Putamen (tissue), 1 donor: ENCODE measurements around the gene SLC15A1.

ENCODE experiments used
- DNase-seq: peaks from one replicate; pipeline ENCODE4 v3.0.0-alpha.2; 2016; ENCODE audit warnings: low spot score

Gene SLC15A1

GRCh38 chr13:98697791-98698190 is 54.7 kb downstream of the SLC15A1 start:
- DNase-seq = no peak

- DNase-seq = no peak
Measured at GRCh38 chr13:98693756-98694155, 58.7 kb downstream of the SLC15A1 start.

DNA sequence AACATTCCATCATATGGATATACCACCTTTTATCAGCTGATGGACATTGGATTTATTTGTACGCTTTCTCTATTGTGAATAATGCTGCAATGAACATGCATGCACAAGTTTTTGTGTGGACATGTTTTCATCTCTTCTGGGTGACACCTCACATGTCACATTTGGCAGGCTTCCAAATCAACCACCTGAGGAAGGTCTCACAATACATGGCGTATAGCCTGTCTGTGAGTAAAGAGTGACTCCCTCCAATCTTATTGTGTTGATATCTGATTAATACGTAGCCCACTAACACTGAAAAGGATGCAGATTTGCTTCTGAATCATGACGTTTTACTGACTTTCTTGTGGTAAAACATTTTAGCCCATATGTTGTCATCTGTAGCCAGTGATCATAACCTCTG is 61.1 kb downstream of the SLC15A1 start:
- no peak for DNase-seq

DNA sequence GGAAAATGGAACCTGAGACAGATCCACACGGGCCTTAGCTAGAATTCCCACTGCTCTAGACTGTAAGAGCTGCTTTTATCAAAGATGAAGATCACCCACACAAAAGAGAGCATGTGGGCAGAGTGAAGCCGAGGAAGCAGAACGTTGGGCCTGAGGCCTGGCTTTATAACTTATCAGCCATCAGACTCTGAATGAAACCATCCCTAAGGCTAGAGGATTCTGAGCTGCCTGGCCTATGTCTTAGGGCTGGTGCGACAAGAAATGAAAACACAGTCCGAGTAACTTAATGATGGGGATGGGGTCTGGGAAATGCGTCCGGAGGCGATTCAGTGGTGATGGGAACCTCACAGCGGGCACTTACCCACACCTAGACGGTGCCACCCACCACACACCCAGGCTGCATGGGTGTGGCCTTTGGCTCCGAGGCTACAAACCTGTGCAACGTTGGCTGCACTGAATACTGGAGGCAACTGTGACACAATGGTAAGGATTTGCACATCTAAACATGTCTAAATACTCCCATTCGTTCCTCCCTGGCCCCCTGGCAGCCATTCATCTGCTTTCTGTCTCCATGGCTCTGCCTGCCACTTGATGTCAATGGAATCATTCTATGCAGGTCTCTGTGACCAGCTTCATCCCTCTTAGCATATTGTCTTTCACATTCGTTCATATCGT is 62.0 kb downstream of the SLC15A1 start:
- no peak for DNase-seq

- no peak for DNase-seq
Measured at GRCh38 chr13:98689347-98689968, 63.0 kb downstream of the SLC15A1 start.

DNA sequence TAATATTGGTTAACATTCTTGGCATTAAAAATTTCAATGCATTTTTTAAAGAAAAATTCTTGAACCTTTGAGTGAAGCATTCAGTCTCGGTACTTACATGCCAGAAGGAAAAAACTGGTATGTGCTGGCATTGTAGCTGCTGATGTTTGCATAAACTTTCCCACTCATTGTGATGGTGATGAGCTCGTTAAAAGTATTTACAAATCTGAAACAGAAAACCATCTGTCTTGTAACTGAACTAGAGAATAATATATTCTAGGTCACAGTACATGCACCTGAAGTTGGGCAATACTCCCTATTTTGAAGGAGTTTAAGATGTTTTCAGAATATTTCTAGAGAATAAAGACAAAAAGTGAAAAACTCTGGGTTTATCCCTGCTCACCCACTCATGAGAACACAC is 64.1 kb downstream of the SLC15A1 start:
- no peak for DNase-seq

DNA sequence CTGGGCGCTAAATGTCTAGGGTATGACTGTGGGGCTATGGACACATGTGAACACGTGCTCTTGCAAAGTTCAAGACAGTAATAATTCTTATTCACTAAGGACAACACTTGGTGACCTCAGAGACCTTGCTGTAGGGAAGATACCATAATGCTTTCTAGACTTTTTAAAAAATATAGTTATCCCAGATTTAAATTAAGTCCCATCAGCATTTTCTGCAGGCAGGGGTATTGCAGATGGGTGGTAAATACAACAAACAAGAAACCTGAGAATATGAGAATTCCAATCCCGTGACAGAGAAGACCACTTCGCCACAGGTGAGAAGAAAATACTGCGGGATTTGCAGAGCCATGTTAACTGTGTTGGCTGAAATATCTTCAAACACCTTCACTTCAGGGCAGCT is 65.2 kb downstream of the SLC15A1 start:
- no peak for DNase-seq

DNA sequence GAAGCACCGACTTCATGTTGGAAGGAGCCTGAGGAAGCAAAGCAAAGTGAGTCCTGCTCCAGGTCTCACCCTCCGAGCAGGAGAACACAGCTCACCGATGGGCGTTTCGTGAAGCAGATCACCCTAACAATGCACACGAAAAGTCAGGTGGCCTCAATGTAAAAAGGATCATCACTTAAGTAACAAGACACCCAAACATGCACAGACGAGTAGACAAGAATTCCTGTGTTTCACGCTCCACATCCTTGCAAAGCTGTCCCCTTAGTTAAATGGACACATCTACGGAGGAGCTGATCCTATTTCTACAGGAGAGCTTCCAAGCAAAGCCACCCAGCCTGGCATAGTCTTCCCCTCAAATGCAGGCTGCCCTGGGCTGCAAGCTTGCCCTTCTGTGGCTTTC is 66.2 kb downstream of the SLC15A1 start:
- DNase-seq = no peak

DNA sequence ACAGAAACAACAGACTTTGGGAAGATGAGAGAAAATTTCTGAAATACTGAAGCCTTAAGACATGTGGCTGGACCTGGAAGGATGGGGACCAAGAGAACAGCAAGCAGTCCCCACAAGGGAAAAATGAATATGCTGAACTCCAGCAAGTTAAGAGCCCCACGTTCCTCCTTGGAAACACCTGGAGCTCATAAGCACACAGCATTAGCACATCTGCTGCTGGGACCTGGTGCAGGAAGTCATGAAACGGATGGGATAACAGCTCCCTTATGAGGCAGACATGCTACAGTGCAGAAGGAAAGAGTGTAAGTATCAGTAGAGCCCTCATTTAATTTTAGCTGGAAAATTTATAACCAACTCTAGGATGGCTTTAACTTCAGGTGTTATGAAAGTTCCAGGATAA is 67.3 kb downstream of the SLC15A1 start:
- DNase-seq = no peak

DNA sequence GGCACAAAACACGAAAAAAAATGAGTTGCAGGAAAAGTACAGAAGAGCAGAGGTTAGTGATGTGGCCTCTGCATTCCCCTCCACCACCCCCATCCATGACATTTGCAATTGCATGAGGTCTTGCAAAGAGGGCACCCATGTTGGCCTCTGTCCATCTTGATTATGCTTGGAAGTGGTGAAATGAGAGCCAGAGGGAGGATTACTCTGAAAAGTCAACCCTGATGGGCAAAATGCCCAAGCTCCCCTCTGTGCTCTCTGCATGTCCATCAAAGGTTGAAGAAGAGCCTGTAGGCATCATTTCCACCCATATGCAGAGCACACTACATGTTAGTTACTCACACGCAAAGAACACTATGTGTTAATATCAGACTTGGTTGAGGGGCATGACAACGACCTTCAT is 71.4 kb downstream of the SLC15A1 start:
- DNase-seq = no peak

DNA sequence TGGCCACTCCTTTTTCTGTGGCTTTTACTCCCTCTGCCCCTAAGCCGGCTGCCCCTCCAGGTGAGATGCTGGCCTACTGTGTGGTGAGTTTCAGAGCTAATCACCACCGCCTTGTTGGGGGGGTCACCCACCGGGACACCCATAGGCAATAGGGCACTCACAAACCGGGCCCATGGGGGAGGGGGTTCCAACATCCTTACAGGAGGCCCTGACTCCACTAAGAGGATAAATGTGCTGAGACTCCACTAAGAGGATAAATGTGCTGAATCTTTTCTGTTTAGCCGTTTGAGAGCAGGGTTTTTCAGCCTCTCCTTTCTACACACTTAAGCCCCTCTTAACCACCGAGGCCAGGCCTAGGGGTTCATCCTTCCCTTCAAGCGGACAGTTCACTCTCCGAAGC is 73.7 kb downstream of the SLC15A1 start:
- DNase-seq = no peak

DNA sequence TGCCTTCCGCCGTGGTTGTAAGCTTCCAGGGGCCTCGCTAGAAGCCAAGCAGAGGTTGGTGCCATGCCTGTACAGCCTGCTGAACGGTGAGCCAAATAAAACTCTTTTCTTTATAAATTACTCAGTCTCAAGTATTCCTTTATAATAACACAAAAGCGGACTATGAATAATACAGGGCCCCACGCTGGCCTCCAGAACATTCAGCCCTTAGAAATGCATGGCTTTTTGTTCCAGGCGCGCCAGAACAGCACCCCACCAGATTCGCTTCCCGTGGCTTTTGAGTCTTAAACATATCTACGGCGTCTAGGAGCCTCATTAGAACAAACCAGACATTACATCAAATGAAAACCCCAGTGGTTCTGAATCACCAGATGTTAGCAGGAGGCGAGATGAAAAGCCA is 75.1 kb downstream of the SLC15A1 start:
- DNase-seq = no peak

- DNase-seq = no peak
Measured at GRCh38 chr13:98676239-98676638, 76.2 kb downstream of the SLC15A1 start.

DNA sequence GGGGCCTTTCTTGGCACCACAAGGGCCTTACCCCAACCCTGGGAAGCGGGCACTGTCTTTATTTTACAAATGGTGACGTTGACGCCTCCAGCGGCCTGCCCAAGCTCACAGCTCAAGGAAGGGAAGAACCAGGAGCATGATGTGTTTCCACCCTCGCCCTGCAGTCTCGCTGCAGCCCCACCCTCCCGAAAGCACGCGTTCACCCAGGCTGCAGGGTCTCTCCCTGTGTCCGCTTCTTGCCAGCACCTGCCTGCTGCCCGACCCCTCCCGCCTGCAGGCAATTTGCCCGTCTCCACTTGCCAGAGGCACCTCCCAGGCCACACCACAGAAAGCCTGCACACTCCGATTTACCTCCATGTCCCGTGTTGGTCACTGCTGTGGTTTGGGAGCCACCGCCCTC is 76.6 kb downstream of the SLC15A1 start:
- DNase-seq = no peak

GRCh38 chr13:98675066-98675465 is 77.4 kb downstream of the SLC15A1 start:
- no peak for DNase-seq

GRCh38 chr13:98672947-98673613 is 79.4 kb downstream of the SLC15A1 start:
- peak; percentile 39 for DNase-seq

DNA sequence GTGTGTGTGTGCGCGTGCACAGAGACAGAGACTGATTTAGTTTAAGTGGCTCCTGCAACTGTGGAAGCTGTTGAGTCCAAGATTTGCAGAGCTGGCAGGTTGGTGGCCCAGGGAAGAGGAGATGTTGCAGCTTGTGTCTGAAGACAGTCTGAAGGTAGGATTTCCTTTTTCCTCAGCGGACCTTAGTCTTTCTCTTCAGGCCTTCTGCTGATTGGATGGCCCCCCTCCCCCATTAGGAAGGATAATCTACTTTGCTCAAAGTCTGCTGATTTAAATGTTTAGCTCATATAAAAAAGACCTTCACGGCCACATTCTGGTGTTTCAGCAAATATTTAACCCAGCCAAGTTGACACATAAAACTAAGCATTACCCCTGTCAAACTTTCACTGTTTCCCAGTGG is 84.3 kb downstream of the SLC15A1 start:
- no peak for DNase-seq

DNA sequence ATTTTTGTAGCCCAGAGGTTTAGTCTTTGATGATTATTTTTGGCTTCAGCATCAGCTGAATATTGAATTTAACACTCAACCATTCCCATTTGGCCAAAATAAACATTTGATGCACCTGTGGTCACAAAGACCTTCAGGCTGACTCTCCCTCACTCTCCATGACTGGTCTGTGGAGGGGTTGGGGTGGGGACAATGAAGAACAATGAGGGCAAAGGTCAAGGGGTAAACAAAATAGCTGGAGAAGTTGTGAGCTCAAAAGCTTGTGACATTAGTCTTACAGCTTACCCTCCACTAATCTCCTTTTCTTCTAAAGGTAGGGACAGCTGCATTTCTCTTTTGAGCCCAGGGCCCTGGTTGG is 86.9 kb downstream of the SLC15A1 start:
- no peak for DNase-seq

DNA sequence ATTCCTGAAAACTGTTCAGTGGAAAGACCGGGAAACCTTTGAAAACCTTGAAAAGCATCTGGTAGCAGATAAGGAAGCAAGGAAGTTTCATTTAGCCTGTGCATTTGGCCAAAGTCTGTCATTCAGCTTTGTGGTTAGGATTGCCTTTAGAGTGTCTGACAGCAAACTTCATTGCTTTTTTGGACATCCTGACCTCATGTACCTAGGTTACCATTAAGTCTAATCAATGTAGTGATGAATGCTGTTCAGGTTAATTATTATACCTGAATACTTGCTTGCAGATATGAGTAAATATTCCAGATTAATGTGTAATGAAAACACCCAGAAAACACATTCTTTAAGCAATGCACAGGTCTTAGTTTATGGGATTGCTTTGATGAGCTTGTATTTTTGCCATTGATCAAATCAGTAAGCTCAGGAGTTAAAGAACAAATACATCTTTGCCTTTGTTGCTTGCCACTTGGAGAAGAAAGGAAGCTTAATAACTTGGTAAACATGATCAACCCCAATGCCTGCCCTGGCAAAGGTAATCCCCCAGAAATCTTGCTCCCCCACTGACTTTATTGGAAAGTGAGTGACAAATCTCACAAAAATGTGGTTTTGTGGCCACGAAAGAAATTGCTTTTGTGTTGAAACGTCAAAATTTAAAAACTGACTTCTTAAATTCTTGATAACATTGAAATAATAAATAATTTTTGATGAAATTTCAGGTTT is 87.4 kb downstream of the SLC15A1 start:
- no peak for DNase-seq

DNA sequence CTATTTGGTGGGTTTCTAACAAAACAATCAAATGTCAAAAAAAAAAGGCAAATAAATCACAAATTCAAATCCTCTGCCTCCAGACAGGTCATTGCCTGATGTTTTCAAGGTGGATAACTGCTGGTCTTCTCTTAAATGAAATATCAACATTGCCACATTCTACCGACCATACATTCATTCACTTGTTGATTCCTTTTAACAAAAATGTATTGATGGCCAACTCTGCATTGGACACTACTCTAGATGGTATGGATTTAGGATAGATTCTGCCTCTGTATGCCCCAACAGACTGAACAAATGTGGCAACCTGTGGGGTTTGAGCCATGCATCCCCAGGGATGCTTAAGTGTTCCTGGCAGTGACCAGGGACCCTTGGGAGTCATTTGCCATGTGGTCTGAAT is 88.0 kb downstream of the SLC15A1 start:
- DNase-seq = no peak

- DNase-seq = peak; percentile 57
Measured at GRCh38 chr13:98664047-98664446, 88.4 kb downstream of the SLC15A1 start.

DNA sequence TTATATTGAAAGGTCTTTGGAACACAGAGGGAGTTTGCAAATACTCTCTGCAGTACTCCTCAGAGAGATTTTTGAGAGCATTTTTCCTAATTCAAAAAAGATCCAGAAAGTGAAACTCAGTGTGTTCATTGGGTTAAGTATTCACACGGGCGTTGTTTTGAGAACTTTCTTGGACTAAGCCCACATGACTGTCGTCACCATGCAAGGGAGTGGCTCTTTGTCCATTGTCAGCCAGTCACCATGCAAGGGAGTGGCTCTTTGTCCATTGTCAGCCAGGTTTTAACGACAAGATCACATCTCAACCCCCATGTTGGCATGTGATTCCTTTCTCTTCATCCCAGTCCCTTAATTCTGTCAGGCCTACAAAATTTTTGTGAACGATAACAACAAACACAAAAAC is 94.3 kb downstream of the SLC15A1 start:
- no peak for DNase-seq

- no peak for DNase-seq
Measured at GRCh38 chr13:98657506-98658085, 94.9 kb downstream of the SLC15A1 start.
